OCI-LY3 (cell line): Measurements from ENCODE around the gene TANC1.

Experiments used
- EZH2phosphoT487 ChIP-seq: fragments of 200-600 bp; shearing (Covaris generic); IDR thresholded peaks from 2 replicates; pipeline ENCODE4 v1.6.1; 2018; ENCODE audit warnings: antibody characterized with exemption, mixed run types, low read depth
- TF ChIP-seq, protein P1 (sequence below): fragments of 200-600, 300-600 bp; sonication (generic); IDR thresholded peaks from 2 replicates; pipeline ENCODE4 v1.5.1; 2014; ENCODE audit warnings: antibody characterized with exemption, low read length, low read depth

DNA sequence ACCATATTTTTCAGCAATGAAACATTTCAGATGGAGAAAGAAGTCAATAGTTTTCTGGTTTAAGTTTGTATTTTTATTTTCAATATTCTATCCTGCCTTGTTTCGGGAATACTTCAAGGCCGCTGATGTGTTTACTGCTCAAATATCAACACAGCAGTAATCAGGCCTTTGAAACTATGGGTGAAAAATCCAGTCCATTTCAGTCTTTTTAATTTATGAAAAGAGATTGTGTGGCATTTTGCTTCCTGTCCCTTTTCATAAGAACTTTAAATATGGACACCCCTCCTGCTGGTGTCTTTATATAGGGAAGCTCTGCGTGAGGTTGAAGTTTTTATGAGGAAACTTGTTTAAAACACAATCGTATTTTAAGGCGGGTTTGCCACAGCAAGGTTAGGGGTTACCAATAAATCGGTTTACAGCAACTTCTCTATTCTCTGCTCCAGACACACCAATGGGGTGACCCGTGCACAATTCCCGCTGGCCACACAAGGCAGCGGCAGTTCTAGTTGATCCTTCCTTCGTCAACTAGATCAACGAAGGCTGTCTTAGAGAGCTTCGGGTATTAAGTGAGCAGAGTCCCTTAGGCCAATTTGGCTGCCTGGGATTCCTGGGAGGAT is 1.2 kb upstream of the TANC1 start:
- TF ChIP-seq, protein P1, sequence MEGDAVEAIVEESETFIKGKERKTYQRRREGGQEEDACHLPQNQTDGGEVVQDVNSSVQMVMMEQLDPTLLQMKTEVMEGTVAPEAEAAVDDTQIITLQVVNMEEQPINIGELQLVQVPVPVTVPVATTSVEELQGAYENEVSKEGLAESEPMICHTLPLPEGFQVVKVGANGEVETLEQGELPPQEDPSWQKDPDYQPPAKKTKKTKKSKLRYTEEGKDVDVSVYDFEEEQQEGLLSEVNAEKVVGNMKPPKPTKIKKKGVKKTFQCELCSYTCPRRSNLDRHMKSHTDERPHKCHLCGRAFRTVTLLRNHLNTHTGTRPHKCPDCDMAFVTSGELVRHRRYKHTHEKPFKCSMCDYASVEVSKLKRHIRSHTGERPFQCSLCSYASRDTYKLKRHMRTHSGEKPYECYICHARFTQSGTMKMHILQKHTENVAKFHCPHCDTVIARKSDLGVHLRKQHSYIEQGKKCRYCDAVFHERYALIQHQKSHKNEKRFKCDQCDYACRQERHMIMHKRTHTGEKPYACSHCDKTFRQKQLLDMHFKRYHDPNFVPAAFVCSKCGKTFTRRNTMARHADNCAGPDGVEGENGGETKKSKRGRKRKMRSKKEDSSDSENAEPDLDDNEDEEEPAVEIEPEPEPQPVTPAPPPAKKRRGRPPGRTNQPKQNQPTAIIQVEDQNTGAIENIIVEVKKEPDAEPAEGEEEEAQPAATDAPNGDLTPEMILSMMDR: no peak
- TF ChIP-seq EZH2phosphoT487: no peak
